ENCODE measurements around the gene NRARP.

Gene NRARP

DNA sequence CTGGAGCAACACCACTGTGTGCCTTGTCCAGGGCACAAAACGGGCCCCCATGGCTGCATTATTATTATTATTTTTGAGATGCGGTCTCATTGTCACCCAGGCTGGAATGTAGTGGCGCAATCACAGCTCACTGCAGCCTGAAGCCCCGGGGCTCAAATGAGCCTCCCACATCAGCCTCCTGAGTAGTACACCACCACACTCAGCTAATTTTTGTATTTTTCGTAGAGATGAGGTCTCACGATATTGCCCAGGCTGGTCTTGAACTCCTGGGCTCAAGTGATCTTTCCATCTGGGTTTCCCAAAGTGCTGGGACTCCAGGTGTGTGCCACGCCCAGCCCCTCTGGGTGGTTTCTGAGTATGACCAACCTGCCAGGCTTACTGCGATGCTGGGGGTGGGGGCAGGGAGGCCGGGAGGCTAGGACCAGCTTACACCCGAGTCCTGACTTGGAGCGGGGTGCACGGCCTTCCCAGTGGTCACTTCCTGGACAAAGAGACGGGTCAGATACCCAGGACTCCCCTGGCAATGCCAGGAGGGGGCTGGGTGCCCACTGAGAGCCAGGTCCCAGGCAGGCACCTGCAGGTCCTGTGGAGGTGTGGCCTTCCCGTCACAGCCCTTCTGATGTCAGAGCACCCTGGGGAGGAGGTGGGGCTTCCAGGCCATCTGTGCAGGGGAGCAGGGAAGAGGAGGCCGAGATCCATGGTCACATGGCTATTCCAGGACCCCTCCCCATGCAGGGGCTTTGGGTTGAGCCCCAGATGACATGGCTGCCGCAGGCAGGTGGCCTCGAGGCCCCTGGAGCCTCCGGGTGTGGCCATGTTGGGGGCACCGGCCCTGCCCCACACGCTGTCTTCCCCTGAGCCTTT is 8.3 kb upstream of the NRARP start:
- no peak for DNase-seq (ENCODE audit: low read depth)

DNA sequence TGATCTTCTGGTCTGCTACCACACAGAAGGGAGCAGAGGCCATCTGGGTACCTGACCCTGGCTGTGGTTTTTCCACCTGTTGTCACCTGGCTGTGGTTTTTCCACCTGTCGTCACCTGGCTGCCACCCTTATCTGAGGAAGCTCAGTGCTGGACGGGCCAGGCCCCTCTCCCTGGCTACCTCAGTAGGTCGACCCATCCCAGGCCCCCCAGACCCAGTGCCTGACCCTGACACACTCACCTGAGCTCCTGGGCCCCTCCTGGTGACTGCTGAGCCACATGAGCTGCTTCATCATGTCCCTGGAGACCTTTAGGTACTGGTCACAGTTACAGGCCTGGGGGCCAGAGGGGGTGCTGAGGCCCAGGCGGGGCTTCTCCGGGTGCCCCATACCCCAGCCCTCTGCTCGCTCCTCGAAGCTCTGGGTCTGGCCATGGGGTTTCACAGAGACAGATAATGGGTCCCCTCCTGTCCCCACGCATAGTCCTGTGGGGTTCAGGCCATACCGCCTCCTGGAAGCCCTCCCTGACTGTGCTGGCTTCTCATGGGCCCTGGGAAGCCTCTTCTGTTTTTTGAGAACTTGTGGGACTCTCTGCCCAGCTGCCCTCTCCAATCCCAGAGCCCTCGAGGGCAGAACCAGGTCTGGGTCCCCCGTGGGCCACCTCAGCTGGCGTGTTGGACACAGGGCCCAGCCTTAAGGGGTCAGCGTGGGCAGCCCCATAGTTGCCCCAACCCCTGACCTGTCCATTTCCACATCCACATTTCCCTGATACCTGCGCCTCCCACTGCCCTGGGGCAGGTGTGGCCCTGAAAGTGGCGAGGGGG is 7.5 kb upstream of the NRARP start:
- DNase-seq (ENCODE audit: low read depth) = no peak

DNA sequence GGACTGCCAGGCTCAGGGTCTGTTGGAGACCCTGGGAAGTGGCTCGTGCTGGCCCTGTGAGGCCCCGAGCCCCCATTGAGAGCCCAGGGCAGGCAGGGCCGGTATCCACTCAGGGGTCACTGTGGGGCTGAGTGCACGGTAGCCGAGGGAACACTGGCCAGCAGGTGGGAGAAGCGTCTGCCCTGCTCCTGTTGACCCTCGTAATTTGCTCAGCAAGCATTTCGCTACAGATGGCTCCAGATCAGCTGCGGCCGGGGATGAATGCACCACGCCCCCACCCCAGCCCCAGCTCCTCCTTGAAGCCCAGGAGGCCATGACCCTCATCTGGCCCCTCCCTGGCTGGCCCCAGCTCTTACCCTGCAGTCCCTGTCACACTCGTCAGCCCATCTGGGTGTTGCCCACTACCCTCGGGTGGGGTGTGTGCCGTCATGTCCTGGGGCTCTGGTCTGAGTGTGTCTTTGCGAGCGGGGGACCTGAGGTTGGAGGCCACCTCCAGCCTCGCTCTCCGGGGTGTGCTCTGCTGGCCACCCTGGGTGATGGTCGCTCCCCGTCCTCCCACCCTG is 6.1 kb upstream of the NRARP start:
- DNase-seq (ENCODE audit: low read depth) = no peak

DNA sequence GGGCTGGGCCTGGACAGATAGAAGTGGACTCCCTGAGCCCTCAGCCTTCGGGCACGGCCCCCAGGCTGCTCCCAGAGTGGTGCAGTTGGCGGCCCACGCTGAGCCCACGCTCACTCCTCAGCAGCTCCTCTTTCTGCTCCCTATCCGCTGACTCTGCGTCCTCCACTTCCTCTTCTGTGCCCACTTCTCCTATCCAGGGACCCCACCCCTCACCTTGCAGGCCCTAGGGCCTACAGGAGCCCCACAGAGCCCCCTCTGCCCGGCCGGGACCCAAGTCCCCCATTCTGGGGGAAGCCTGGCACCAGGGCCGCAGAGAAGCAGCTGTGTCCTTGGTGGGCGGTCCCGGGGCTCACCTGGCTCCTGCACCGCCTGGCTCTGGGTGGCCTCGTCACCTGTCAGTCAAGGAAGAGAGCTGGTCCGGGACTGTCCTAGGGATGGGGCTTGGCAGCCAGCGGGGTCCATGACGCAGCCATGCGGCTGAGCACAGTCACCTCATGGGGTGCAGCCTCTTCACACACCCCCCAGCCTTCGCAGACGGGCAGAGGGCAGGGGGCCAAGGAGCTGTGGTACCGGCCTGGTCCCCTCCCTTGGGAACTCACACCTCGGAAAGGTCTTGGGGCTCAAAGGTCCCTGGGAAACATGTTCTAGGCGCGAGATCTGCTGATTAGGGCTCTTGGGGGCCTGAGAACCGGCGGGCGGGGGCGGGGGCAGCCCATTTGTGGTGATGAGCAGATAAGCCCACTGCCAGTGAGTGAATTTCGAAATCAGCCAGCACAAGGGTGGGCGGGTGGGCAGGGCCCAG is 5.4 kb upstream of the NRARP start:
- no peak for DNase-seq (ENCODE audit: low read depth)

DNA sequence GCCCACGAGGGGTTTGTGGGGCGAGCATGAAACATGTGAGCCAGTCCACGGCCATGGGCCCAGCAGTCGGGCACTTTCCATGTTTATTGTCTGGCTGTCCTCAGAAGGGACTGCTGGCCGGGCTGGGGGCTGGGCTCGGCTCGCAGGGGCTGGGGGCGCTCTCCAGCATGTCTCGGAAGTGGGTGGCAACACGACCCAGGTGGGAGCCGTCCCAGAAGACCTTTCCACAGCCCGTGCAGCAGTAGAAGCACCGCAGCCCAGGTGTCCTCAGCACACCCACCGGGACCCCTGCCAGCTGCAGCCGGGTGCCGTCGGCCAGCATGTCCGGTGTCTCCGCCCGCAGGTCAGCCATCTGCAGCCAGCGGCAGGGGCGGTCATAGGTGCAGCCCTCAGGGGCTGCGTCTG is 4.8 kb upstream of the NRARP start:
- DNase-seq (ENCODE audit: low read depth) = no peak

DNA sequence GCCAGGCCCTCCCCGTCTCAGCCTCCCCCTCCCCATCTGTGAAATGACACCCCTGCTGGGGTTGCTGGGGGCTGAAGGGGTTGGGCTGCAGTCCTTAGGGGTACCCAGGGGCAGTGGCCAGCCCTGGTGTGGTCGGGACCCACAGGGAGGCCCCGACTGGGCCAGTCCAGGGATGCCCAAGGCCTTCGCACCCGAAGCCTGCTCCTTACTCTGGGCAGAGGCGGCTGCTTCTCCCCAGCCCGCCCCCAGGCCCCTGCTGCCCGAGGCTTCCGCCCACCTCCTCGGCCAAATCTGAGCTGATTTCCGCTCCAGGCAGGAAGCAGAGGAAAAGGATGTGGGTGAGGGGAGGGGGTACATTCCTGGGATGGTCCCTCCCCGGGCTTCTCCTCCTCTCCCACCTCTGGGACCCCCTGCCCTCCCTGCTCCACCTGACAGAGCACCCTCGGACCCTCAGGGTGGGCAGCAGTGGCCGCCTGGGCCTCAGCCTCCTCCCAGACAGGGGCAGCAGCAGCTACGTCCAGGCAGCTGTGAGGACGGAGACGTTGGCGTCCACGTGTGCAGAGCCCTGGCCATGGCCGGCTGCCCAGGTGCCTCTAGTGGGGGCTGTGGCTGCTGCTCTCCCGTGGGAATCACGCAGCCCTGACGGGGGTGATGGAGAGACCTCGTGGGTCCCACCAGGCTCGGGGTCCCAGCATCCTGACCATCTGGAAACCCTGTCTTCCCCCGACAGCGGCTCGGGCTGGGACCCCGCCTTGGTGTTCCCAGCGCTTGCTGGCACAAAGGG is 4.2 kb upstream of the NRARP start:
- DNase-seq (ENCODE audit: low read depth) = no peak

DNA sequence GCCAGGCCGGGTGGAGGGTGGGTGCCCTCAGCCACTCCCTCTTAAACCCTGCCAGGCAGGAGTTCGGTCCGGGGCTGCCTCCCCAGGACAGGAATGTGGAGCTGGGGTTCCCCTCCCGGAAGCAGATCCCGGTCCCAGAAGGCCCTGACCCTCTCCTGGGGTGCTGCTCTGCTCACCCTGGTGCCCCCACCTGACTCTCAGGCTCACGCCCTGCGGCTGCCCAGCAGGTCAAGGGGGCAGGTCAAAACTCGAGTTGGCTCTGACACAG is 3.7 kb upstream of the NRARP start:
- DNase-seq (ENCODE audit: low read depth) = no peak

DNA sequence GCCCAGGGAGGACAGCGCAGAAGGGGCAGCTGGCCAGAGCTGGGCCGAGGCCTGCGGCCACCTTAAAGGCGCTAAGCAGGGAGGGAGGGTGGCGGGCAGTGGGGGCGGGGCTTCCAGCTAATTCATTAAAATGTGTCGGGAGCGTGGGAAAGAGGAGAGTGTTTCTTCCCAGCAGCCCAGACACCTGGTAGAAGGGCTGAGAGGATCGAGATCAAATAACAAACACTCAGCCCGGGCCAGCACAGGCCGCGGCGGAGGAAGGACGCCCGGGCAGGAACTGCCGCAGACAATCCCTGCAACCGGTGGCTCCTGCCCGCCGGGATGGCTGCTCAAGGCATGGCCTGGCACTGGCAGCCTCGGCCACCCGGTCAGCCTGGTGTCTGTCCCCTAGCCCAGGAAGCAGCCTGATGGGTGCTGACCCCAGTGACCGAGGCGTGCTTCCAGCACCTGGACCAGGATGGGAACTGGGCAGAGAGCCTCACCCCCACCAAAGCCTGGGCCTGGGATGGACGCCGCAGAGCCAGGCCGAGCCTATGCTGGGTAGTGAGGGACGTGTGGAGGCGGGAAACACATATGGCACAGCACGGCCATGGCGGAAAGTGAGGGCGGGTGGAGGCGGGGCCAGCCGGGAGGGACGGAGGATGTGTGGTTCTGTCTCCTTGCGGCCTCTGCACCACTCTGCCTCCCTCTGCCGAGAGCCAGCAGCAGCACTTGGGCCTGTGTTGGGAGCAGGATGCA is 3.2 kb upstream of the NRARP start:
- DNase-seq (ENCODE audit: low read depth) = no peak

DNA sequence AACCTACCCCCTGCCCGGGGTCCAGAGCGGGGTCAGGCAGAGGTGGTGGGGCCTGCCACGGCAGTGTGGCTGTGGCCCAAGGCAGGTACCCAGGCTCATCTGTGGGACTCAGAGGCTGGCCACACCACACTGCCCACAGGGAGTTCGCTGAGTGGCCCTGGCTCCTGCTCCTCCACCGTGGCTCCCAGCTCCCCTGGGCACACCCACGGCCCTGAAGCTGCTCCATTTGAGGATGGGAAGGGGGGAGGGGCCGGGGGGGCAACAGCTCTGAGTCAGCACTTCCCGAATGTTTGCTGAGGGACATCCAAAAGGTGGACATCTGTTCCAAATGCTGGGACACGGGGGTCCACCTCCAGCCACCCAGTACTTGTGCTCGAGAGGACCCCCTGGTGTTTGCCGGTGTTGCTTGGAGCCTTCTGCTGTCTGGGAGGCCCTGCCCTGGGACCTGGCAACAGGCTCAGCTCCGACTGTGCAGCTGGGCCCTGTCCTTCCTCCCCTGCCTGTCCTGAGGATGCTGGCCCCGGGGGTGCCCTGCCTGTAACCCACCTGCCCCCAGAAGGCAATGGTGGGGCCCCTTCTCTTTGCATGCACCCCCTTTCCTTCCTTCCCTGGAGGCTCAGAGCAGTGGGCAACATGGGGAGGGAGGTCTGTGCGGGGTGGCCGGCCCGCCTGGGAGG is 2.5 kb upstream of the NRARP start:
- DNase-seq (ENCODE audit: low read depth) = no peak

DNA sequence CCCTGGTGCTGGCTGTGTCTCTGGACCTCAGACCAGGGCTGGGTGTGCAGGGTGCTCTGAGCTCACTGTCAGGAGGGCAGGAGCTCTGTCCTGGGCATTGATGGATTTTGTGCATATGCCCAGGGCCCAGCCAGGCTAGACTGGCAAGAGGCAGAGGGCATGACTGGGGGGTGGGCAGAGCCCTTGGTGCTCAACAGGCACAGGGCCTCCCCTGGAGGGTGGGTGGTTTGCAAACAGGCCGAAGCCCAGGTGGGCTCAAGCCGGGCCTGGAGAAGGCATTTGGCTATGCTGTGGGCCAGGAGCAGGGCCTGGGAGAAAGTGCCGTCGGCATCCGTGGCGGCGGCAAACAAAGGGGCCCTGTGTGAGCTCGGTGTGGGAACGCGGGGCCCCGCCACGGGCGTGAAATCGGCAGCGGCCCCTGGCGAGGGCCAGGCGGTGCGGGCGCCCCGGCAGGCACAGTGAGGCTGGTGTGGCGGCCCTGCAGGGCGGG is 1.9 kb upstream of the NRARP start:
- DNase-seq (ENCODE audit: low read depth) = no peak

DNA sequence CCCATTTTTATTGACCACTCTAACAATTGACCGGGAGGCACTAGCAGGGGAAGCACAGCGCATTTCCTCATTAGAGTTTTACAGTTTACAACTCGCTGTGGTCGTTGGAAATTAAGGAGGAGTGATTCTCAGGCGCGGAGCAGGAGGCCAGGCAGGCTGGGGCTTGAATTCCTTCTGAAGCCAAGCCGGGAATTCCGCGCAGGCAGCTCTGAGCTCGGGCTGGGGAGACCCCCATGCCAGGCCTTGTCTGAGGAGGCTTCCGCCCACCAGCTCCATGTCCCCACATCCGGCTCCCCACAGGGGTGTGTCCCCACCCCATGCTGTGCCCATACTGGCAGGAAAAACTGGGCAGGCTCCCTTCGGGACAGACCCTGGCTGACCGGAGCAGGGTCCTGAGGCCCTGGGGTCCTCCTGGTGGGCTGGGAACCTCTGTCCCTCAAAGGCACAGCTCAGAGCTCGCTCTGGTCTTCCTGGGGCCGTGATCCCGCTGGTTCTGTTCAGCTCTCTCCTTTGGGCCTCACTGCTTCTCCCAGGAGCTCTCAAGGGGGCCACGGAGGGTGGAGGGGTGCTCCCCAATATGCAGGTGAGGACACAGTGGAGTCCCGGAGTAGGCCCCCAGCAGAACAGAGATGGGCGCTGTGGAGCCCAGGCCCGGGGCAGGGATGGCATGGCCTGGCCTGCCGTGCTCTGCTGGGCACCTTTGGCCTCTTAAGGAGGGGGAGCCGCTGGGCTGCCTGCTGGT is 1.3 kb upstream of the NRARP start:
- no peak for DNase-seq (ENCODE audit: low read depth)

DNA sequence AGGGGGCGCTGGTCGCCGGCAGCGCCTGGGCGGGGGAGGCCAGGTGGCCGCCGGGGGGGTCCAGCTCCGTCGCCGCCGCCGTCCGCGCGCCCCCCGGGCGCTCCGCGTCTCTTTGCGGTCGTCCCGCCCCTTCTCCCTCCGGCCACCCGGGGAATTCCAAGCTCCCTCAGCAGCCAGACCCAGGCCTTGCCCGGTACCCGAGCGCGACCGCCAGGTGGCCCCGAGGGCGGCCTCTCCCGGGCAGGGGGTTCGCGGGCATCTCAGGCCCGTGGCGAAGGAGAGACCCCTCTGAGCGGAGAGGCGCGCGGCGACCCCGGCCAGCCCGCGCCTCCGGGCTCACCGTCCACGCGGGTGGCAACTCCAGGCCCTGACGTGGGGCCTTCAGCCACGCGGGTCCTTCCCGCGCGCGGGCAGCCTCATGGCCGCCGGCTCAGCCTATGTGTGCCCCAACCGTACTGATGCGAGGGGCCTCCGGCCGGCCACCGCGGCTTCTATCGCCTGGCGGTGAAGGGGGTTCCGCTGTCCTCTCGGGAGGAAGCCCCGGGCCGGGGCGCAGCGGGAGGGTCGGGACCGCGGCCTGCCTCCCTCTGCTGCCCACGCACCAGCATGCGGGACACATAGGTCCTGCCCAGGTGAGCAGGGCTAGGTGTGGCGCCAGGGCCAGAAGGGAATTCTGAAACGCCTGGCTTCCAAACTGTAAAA is 529 bp upstream of the NRARP start:
- DNase-seq (ENCODE audit: low read depth) = no peak

DNA sequence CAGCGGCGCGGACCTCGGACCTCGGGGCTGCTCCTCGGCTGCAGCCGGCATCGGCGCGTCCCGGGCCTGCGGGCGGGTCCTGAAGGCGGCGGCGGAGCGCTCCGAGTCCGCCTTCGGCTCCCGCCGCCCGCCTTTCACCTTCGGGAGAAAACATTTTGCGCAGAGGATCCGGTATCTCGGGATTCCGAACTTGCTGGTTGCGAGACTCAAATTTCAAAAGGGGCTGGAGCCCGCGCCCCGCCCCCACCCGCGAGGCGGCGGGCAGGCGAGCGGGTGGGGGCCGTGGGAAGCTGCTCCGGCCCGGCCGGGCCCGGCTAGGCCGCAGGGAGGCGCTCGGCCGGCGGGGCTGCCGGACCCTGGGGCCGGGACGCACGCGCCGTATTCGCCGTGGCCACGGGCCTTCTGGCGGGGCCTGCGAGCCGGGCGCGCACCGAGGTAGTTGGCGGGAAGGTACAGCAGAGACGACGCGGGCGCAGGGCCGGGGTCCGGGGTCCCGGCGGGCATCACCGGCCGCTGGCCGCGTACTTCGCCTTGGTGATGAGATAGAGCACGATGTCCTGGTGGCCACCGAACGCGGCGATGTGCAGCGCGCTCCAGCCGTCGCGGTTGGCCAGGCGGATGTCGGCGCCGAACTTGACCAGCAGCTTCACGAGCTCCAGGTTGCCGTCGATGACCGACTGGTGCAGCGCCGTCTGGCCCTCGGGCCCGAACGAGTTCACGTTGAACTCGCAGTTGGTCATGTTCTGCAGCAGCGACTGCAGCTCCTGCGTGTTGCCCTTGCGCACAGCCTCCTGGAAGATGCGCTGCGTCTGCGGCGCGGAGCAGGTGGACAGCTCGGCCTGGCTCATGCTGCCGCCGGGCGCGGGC is 757 bp downstream of the NRARP start:
- no peak for DNase-seq (ENCODE audit: low read depth)

DNA sequence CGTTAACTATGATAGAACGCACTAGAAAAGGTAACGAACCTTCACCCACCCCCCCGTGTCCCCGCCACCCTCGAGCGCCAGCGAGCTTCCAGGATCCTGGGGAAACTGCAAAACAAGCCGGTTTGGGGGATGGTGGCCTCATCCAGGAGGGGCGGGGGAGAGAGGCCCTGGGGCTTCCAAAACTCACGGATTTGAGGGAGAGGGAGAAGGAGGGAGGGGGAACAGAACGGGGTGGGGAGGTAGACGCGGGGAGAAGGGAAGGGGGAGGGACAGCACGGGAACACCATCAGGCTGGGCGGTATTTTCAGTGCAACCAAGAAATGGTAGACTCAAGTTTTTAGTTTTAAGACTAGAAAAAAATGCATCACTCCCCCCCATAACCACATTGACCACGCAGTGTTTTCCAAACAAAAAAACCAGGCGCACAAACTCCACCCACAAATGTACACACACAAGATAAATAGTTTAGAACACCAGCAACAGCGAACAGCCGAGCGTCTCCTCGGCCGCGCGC is 1.4 kb downstream of the NRARP start:
- DNase-seq (ENCODE audit: low read depth) = no peak

DNA sequence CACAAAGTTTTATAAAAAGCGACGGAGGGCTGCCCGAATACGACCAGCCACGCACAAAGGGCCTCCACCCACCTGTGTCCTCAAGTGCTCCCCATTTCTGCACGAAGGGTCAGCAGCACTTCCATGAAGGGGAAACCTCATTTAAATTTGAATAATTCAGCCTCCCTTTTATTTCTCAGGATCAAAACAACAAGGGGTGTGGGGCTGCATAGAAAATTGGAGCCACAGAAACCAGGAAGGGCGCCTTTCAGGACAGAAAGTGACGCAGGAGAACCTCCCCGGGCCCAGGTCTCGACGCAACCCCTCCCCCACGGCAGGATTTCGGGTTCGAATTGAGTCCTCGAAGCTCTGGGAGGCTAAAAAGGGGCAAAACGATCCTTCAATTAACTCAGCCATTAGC is 2.1 kb downstream of the NRARP start:
- DNase-seq (ENCODE audit: low read depth) = no peak

DNA sequence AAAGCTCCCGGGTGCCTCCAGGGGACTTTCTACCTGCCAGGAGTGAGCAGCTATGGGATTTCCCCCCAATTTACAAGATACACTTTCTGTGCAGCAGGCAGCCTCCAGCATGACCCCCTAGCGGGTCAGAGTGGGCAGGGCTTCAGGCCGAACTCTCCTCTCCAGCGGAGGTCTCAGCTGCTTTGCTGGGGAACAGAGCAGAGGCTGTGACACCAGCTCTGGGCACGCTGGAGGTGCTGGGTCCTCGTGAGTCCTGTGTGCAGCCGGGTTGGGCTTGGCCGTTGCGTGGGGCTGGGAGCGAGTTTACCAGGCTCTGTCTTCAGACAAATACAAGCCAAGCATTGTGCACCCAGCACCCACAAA is 2.9 kb downstream of the NRARP start:
- DNase-seq (ENCODE audit: low read depth) = no peak

DNA sequence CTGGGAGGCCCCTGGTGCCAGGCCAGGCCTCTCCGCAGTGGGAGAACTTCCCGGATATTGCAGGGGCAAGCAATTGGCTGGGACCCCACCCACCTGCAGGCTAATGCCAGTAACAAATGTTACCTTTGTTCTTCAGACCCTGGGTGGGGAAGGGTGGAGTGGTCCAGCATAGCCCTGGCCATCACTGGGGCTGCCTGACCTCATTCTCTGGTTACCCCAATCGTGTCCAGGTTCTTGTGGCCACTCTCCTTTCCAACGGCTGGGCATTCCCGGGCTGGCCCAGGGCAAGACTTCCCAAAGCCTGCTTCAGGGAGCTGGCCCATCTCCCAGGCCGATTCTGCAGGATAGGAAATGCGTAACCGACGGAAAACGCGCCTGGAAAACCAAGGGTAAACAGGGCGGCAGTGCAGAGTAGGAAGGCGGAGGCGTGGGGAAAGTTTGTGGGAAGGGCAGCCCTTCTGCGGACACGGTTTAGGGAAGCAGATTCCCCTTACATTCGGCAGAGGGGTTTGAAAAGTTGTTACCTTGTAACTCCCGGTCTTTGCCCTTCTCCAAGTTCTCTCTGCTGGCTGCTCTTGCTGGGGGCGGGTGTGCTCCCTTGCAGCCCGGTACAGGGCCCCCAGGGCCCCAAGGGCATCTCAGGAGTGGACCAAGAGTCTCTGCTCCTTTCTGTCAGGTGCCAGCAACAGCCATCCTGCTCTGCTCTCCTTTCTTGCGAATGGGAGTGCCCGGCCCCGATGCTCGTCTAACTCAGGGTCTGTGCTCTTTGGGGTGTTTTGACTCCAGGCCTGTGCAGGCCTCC is 3.5 kb downstream of the NRARP start:
- DNase-seq (ENCODE audit: low read depth) = no peak
